GM15510 (cell line): Measurements from ENCODE around the gene IFITM1.

Experiments used
- POLR2A ChIP-seq: IDR thresholded peaks from 3 replicates; pipeline ENCODE4 v1.6.1; 2011; ENCODE audit warnings: borderline replicate concordance; ENCODE audit not compliant: insufficient read length; ENCODE audit errors: extremely low read depth

Gene IFITM1

GRCh38 chr11:307766-308708 lies 5.8 kb upstream of the IFITM1 start, which contains the start of gene IFITM2:
TSS of gene IFITM2 (plus strand) at chr11:307816. CDS start at chr11:308193, 377 bp downstream.
- TF ChIP-seq POLR2A = peak; percentile 47

- TF ChIP-seq POLR2A = peak; percentile 3
Observed at GRCh38 chr11:311013-311748, 2.7 kb upstream of the IFITM1 start.

GRCh38 chr11:312092-312816 lies 1.6 kb upstream of the IFITM1 start:
- no peak for TF ChIP-seq POLR2A

GRCh38 chr11:313304-313786 lies 495 bp upstream of the IFITM1 start:
- TF ChIP-seq POLR2A = no peak

- TF ChIP-seq POLR2A = no peak
Observed at GRCh38 chr11:315051-315481, 1.2 kb downstream of the IFITM1 start.

GRCh38 chr11:315516-315994 lies 1.7 kb downstream of the IFITM1 start:
- TF ChIP-seq POLR2A = no peak

- TF ChIP-seq POLR2A = no peak
Observed at GRCh38 chr11:316031-316701, 2.3 kb downstream of the IFITM1 start.

GRCh38 chr11:316891-317301 lies 3.1 kb downstream of the IFITM1 start:
- no peak for TF ChIP-seq POLR2A

GRCh38 chr11:317668-318404 lies 4.0 kb downstream of the IFITM1 start:
- peak; percentile 21 for TF ChIP-seq POLR2A

GRCh38 chr11:324156-324555 lies 10.3 kb downstream of the IFITM1 start:
- TF ChIP-seq POLR2A = no peak

GRCh38 chr11:325796-326591 lies 12.2 kb downstream of the IFITM1 start:
- TF ChIP-seq POLR2A = no peak

- TF ChIP-seq POLR2A = no peak
Observed at GRCh38 chr11:326592-326841, 12.7 kb downstream of the IFITM1 start.

- peak; percentile 52 for TF ChIP-seq POLR2A
Observed at GRCh38 chr11:326842-327580, 13.2 kb downstream of the IFITM1 start.

- no peak for TF ChIP-seq POLR2A
Observed at GRCh38 chr11:327581-327923, 13.7 kb downstream of the IFITM1 start.
